OCI-LY3 (cell line): ENCODE data around the gene MTHFD2.

Experiments
- EZH2phosphoT487 ChIP-seq: fragments of 200-600 bp; shearing (Covaris generic); IDR thresholded peaks from 2 replicates; pipeline ENCODE4 v1.6.1; 2018; ENCODE audit warnings: antibody characterized with exemption, mixed run types, low read depth
- TF ChIP-seq, protein P1 (sequence below): fragments of 200-600, 300-600 bp; sonication (generic); IDR thresholded peaks from 2 replicates; pipeline ENCODE4 v1.5.1; 2014; ENCODE audit warnings: antibody characterized with exemption, low read length, low read depth

DNA sequence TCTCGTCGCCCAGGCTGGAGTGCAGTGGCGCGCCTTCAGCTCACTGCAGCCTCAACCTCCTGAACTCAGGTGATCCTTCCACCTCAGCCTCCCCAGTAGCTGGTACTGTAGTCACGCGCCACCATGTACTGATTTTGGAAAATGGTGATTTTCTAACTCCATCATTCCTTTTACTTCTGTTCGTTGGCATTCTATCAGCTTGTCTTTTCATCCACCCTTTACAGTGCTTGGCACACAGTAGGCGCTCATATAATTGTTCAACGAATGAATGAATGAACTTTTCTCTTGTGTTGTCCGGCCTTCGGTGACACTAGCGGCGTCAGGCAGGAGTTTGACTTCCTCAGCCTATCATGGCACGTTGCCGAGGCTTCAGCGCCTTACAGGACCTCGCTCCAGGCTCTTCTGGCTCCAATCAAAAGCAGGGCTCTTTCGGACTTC lies 373 bp upstream of the MTHFD2 start:
- TF ChIP-seq, protein P1, sequence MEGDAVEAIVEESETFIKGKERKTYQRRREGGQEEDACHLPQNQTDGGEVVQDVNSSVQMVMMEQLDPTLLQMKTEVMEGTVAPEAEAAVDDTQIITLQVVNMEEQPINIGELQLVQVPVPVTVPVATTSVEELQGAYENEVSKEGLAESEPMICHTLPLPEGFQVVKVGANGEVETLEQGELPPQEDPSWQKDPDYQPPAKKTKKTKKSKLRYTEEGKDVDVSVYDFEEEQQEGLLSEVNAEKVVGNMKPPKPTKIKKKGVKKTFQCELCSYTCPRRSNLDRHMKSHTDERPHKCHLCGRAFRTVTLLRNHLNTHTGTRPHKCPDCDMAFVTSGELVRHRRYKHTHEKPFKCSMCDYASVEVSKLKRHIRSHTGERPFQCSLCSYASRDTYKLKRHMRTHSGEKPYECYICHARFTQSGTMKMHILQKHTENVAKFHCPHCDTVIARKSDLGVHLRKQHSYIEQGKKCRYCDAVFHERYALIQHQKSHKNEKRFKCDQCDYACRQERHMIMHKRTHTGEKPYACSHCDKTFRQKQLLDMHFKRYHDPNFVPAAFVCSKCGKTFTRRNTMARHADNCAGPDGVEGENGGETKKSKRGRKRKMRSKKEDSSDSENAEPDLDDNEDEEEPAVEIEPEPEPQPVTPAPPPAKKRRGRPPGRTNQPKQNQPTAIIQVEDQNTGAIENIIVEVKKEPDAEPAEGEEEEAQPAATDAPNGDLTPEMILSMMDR = no peak
- no peak for TF ChIP-seq EZH2phosphoT487
